Thyroid gland (tissue), 4 donors: Measurements from ENCODE around the gene POLR3GL.

Source experiments
- POLR2A ChIP-seq, 2 donors: fragments of 450-650 bp; IDR thresholded peaks; one replicate each; pipeline ENCODE4 v1.6.1; 2017; ENCODE audit warnings: antibody characterized with exemption in 2 of 2, mild to moderate bottlenecking in 2 of 2, moderate library complexity in 1 of 2
- TF ChIP-seq, protein P1 (sequence below), 6 experiments: fragments of 200-600 bp in 3 of 6; fragments of 450-650 bp in 3 of 6; sonication (generic) in 3 of 6; IDR thresholded peaks; one replicate each; pipeline ENCODE4 v1.5.1; 2016 to 2019; ENCODE audit warnings: antibody characterized with exemption in 6 of 6, mild to moderate bottlenecking in 2 of 6, inconsistent platforms in 1 of 6, moderate library complexity in 1 of 6

DNA sequence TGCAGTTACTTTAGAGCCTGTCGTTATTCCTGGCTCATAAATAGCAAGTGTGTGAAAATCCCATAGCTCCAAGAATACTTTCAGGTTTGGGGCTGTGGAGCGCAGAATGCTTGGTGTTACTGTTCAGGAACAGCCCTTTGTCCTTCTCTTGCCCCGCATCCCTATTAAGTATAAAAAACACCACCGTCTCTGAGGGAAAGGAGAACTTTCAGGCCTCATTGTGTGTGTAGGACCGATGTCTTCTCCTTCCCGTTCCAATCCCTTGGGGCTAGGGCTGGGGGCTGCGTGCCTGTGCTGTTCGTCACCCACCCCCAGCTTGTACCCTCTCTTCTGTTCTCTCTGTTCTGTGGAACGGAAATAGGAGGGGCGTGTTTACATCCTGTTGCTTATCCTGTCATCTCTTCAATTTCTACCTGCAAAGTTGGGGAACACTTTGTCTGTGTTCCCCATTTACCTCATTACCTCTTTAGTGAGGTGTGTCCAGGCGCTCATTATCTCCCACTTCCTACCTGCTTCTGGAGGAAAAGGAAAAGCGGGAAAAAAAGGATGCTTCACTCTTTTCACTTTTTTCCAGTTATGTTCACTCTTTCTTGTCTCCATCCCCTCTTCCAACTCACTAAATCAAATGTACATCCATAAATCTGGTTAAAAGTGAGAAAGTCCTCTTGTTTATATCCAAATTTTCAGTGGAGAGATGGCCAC lies 32.7 kb downstream of the POLR3GL start:
- TF ChIP-seq, protein P1, sequence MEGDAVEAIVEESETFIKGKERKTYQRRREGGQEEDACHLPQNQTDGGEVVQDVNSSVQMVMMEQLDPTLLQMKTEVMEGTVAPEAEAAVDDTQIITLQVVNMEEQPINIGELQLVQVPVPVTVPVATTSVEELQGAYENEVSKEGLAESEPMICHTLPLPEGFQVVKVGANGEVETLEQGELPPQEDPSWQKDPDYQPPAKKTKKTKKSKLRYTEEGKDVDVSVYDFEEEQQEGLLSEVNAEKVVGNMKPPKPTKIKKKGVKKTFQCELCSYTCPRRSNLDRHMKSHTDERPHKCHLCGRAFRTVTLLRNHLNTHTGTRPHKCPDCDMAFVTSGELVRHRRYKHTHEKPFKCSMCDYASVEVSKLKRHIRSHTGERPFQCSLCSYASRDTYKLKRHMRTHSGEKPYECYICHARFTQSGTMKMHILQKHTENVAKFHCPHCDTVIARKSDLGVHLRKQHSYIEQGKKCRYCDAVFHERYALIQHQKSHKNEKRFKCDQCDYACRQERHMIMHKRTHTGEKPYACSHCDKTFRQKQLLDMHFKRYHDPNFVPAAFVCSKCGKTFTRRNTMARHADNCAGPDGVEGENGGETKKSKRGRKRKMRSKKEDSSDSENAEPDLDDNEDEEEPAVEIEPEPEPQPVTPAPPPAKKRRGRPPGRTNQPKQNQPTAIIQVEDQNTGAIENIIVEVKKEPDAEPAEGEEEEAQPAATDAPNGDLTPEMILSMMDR (IDR thresholded peaks at IDR 0.05): no peak
- no peak for TF ChIP-seq POLR2A (IDR thresholded peaks at IDR 0.05)
